Natural killer cell (primary cell): ENCODE data around the gene XRCC3. TPM values are rescaled to one million over a fixed set of nuclear protein-coding genes. Genes with fewer than 3 reads are reported as not detected.

Experiments used
- ATAC-seq, 3 donors: fragments of 150-1000 bp in 2 of 3; fragments of 200-7000 bp in 1 of 3; cut with Tn5 transposase; 1 replicate in 1 of 3; 2 replicates in 2 of 3; pipeline ENCODE4 v1.10.0; 2021; ENCODE audit warnings: mild to moderate bottlenecking in 2 of 3, moderate library complexity in 2 of 3
- DNase-seq, 2 donors: peaks; one replicate each; pipeline versions ENCODE4 v3.0.0 to v3.0.0-alpha.2; 2013 to 2021; ENCODE audit warnings: mixed read lengths in 1 of 2
- H3K27ac ChIP-seq: one replicate; pipeline ENCODE4 v1.5.1; 2013; ENCODE audit warnings: mild to moderate bottlenecking, low read length
- H3K27me3 ChIP-seq: one replicate; pipeline ENCODE4 v1.6.1; 2013; ENCODE audit warnings: low read length; ENCODE audit not compliant: control insufficient read depth, insufficient read depth
- H3K36me3 ChIP-seq: one replicate; pipeline ENCODE4 v1.6.1; 2013; ENCODE audit warnings: low read length; ENCODE audit not compliant: control insufficient read depth, insufficient read depth
- H3K4me1 ChIP-seq: one replicate; pipeline ENCODE4 v1.6.1; 2013; ENCODE audit warnings: low read length; ENCODE audit not compliant: control insufficient read depth, insufficient read depth
- H3K4me3 ChIP-seq: one replicate; pipeline ENCODE4 v1.5.1; 2013; ENCODE audit warnings: low read length
- H3K9me3 ChIP-seq: one replicate; pipeline ENCODE4 v1.6.1; 2013; ENCODE audit warnings: low read length; ENCODE audit not compliant: control insufficient read depth, insufficient read depth
- H3K27ac Mint-ChIP-seq, 2 donors: one replicate each; pipeline ENCODE4 v1.8.0; 2022; ENCODE audit warnings: mild to moderate bottlenecking in 2 of 2, mixed read lengths in 2 of 2, moderate library complexity in 1 of 2
- H3K27me3 Mint-ChIP-seq, 2 donors: one replicate each; pipeline ENCODE4 v1.8.0; 2022; ENCODE audit warnings: low read depth in 2 of 2, mixed read lengths in 2 of 2
- H3K36me3 Mint-ChIP-seq: one replicate; pipeline ENCODE4 v1.8.0; 2022; ENCODE audit warnings: mixed read lengths
- H3K4me1 Mint-ChIP-seq, 2 donors: one replicate each; pipeline ENCODE4 v1.8.0; 2022; ENCODE audit warnings: mixed read lengths in 2 of 2
- H3K4me3 Mint-ChIP-seq: one replicate; pipeline ENCODE4 v1.8.0; 2022; ENCODE audit warnings: mild to moderate bottlenecking, moderate library complexity, mixed read lengths
- H3K9me3 Mint-ChIP-seq, 2 donors: one replicate each; pipeline ENCODE4 v1.8.0; 2022; ENCODE audit warnings: mixed read lengths in 2 of 2
- CTCF ChIP-seq: fragments of 200-600 bp; IDR thresholded peaks from one replicate; pipeline ENCODE4 v1.8.0; 2022; ENCODE audit warnings: antibody characterized with exemption
- WGBS: methylation state at CpG from one replicate; pipeline ENCODE4 v1.1.7; 2013; ENCODE audit warnings: missing lambda C conversion rate; ENCODE audit not compliant: insufficient coverage; 5-methylcytosine and 5-hydroxymethylcytosine counted together
- intact Hi-C: fragments of 100-400 bp; cut with micrococcal nuclease; formaldehyde crosslinking; loops from one replicate; pipeline ENCODE4 v1.14.2; 2022
- total RNA-seq, 4 donors: library from RNA; stranded (reverse); fragments of 120-200 nt in 1 of 4; gene quantifications; one replicate each; pipeline versions ENCODE4 v1.2.3 to v1.2.4, GENCODE V29; 2013 to 2022

The XRCC3 gene
- total RNA-seq, 3 donors from 2014 or later (not counting 1 experiment from before 2014, with no cell fraction given) = 11.6 to 12.8 (median 12.7) TPM

- Mint-ChIP-seq H3K9me3 (no peaks in the 10 kb centered on the region), H3K4me1 (peaks cover 7 to 15% of the 10 kb centered on the region in 2 donors), H3K36me3 (no peaks in the 10 kb centered on the region), H3K27ac (peak overlapping the region in 1 of 2 donors; percentile 35), H3K27me3 (no peaks in the 10 kb centered on the region), H3K4me3 (no peak overlapping the region)
- WGBS = 89% methylated on average over 14 of the region's 14 CpGs
- peaks cover 4% of the 10 kb centered on the region for H3K4me1 ChIP-seq
- no peaks in the 10 kb centered on the region for H3K9me3 ChIP-seq
- intact Hi-C loops = no loop called here
- peaks cover 41% of the 10 kb centered on the region for H3K36me3 ChIP-seq
- TF ChIP-seq CTCF = no peak
- no peaks in the 10 kb centered on the region for H3K27me3 ChIP-seq
- ATAC-seq = no peak
- no peak for DNase-seq
- no peak overlapping the region for H3K27ac ChIP-seq
- no peak overlapping the region for H3K4me3 ChIP-seq
Measured at GRCh38 chr14:103697603-103698379, 17.5 kb downstream of the XRCC3 start.

- Histone ChIP-seq H3K9me3 (no peaks in the 10 kb centered on the region), H3K27me3 (no peaks in the 10 kb centered on the region), H3K36me3 (peaks cover 40% of the 10 kb centered on the region), H3K27ac (no peak overlapping the region), H3K4me1 (peaks cover 4% of the 10 kb centered on the region), H3K4me3 (no peak overlapping the region)
- Mint-ChIP-seq H3K27ac (peak overlapping the region in 1 of 2 donors; percentile 35), H3K4me3 (no peak overlapping the region), H3K27me3 (no peaks in the 10 kb centered on the region), H3K4me1 (peaks cover 7 to 13% of the 10 kb centered on the region in 2 donors), H3K36me3 (no peaks in the 10 kb centered on the region), H3K9me3 (no peaks in the 10 kb centered on the region)
- intact Hi-C loops = no loop called here
- WGBS = 65% methylated on average over 3 of the region's 3 CpGs
- no peak for ATAC-seq
- TF ChIP-seq CTCF = no peak
- no peak for DNase-seq
Measured at GRCh38 chr14:103697206-103697602, 18.0 kb downstream of the XRCC3 start.

GRCh38 chr14:103696466-103697071 lies 18.7 kb downstream of the XRCC3 start:
- Mint-ChIP-seq H3K27ac (peak overlapping the region; percentile 21 to 35), H3K9me3 (no peaks in the 10 kb centered on the region), H3K27me3 (no peaks in the 10 kb centered on the region), H3K4me1 (peaks cover 7 to 13% of the 10 kb centered on the region in 2 donors), H3K36me3 (no peaks in the 10 kb centered on the region), H3K4me3 (no peak overlapping the region)
- Histone ChIP-seq H3K36me3 (peaks cover 44% of the 10 kb centered on the region), H3K27me3 (no peaks in the 10 kb centered on the region), H3K4me3 (no peak overlapping the region), H3K9me3 (no peaks in the 10 kb centered on the region), H3K27ac (no peak overlapping the region), H3K4me1 (peaks cover 4% of the 10 kb centered on the region)
- WGBS = 73% methylated on average over 16 of the region's 17 CpGs
- ATAC-seq (no peak), DNase-seq (no peak)
- intact Hi-C loops = no loop called here
- TF ChIP-seq CTCF = no peak
